Transverse colon (tissue), 4 donors: Measurements from ENCODE around the gene HOXB9. TPM values are rescaled to one million over a fixed set of nuclear protein-coding genes. Genes with fewer than 3 reads are reported as not detected.

Experiments used
- DNase-seq: peaks from one replicate; pipeline ENCODE4 v3.0.0-alpha.2; 2019
- H3K27ac ChIP-seq, 4 donors: fragments of 200-600 bp; sonication (generic); 2 replicates each; pipeline ENCODE4 v1.5.1; 2016 to 2018; ENCODE audit warnings: inconsistent platforms in 4 of 4
- H3K27me3 ChIP-seq: fragments of 200-600 bp; sonication (generic); 2 replicates; pipeline ENCODE4 v1.5.1; 2017; ENCODE audit warnings: inconsistent platforms
- H3K36me3 ChIP-seq, 4 donors: fragments of 200-600 bp; sonication (generic); 2 replicates each; pipeline ENCODE4 v1.5.1; 2017 to 2019; ENCODE audit warnings: inconsistent platforms in 4 of 4
- H3K4me1 ChIP-seq, 4 donors: fragments of 200-600 bp; sonication (generic); 2 replicates each; pipeline ENCODE4 v1.5.1; 2017 to 2020; ENCODE audit warnings: inconsistent platforms in 4 of 4
- H3K4me3 ChIP-seq, 4 donors: fragments of 200-600 bp; sonication (generic); 1 replicate in 1 of 4; 2 replicates in 3 of 4; pipeline versions ENCODE4 v1.5.1 to v1.6.1; 2017 to 2019; ENCODE audit warnings: inconsistent platforms in 4 of 4
- H3K9me3 ChIP-seq, 2 donors: fragments of 200-600 bp; sonication (generic); 2 replicates each; pipeline ENCODE4 v1.5.1; 2017 to 2019; ENCODE audit warnings: inconsistent platforms in 2 of 2
- CTCF ChIP-seq, 5 experiments: fragments of 200-600 bp in 3 of 5; fragments of 450-650 bp in 2 of 5; sonication (generic) in 3 of 5; IDR thresholded peaks; 1 replicate in 2 of 5; 2 replicates in 3 of 5; pipeline ENCODE4 v1.5.1; 2016 to 2017; ENCODE audit warnings: antibody characterized with exemption in 5 of 5, inconsistent platforms in 3 of 5, mild to moderate bottlenecking in 2 of 5, moderate library complexity in 1 of 5
- EP300 ChIP-seq: sonication (generic); formaldehyde crosslinking; IDR thresholded peaks from one replicate; pipeline ENCODE4 v1.6.1; 2017; ENCODE audit warnings: antibody characterized with exemption, low read depth
- POLR2A ChIP-seq: fragments of 450-650 bp; IDR thresholded peaks from one replicate; pipeline ENCODE4 v1.6.1; 2016; ENCODE audit warnings: antibody characterized with exemption, mild to moderate bottlenecking, moderate library complexity
- POLR2AphosphoS5 ChIP-seq, 3 donors: sonication (generic); formaldehyde crosslinking; IDR thresholded peaks; one replicate each; pipeline ENCODE4 v1.6.1; 2016; ENCODE audit warnings: antibody characterized with exemption in 3 of 3
- WGBS, 2 donors: methylation state at CpG; one replicate each; pipeline ENCODE4 v1.1.5; 2018; ENCODE audit warnings: low coverage in 1 of 2; 5-methylcytosine and 5-hydroxymethylcytosine counted together
- in situ Hi-C, 4 donors: fragments of 200-750 bp; cut with MboI; loops; one replicate each; pipeline versions ENCODE4 v1.15.0 to v1.15.1; 2017; ENCODE audit warnings: low sequenced_read_pairs in 3 of 4, low pct_ligation_motif_present in 1 of 4, low pct_unique_long_range_greater_than_20kb in 1 of 4
- intact Hi-C: fragments of 100-400 bp; cut with DNase I; formaldehyde crosslinking; loops from one replicate; pipeline ENCODE4 v1.15.1; 2023; ENCODE audit warnings: low total_unique reads
- total RNA-seq, 4 donors: library from RNA; depleted of rRNA; stranded (reverse); fragments of >200 nt; gene quantifications; one replicate each; pipeline ENCODE4 v1.1.0, GENCODE V29; 2016

Gene HOXB9
- total RNA-seq, 4 donors from 2014 or later = 19.8 to 54.3 (median 29.4) TPM

DNA sequence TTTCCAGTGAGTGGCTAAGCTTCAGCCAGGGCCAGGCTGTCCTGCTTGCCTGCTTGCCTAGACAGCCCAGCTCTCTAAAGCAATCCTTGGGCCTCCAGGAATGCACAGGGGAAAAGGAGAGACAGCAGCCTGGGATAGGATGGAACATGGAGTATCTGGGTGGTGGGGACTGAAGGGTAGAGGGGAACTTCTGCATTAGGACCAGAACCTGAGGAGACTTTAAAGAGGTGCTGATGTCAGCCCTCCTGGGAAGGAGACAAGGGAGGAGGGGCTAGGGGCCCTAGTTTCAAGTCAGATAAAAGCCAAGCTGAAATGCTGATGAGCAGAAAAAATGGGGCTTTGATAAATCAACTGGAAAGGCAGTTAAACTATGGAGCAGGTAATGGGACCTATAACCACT, 17.1 kb downstream of the HOXB9 start:
- no peak for DNase-seq
- H3K27me3 ChIP-seq = peaks cover 37% of the 10 kb centered on the region
- intact Hi-C loops (no loop called here), in situ Hi-C loops (no loop called here)
- H3K4me3 ChIP-seq = peak overlapping the region in 2 of 4 donors; percentile 70 to 75
- no peak for TF ChIP-seq POLR2A
- no peak for TF ChIP-seq CTCF (IDR thresholded peaks at IDR 0.05)
- no peak for TF ChIP-seq EP300
- no peak for TF ChIP-seq POLR2AphosphoS5 (IDR thresholded peaks at IDR 0.05)
- peak overlapping the region in 1 of 4 donors; percentile 90 for H3K27ac ChIP-seq
- H3K9me3 ChIP-seq = no peaks in the 10 kb centered on the region
- H3K4me1 ChIP-seq = peaks cover 0 to 50% (median 40%) of the 10 kb centered on the region in 4 donors
- no peaks in the 10 kb centered on the region for H3K36me3 ChIP-seq

DNA sequence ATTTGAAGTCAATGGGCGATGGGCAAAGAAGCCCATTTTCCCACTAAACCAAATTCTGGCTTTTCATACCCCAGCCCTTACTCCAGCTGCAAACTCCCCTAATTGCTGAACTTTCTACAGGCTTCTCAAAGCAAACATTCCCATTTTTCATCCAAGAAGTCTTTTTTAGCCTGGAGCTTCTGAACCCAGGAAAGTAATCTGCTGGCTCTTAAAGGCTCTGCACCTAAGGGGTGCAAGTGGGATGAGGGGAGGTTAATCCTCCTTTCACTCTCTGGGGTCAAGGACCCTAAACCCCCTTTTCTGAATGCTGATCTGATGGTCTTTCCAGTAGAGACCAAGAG, 17.7 kb downstream of the HOXB9 start:
- Histone ChIP-seq H3K36me3 (no peaks in the 10 kb centered on the region), H3K9me3 (no peaks in the 10 kb centered on the region), H3K27me3 (peaks cover 35% of the 10 kb centered on the region), H3K27ac (no peak overlapping the region), H3K4me1 (peaks cover 0 to 44% (median 36%) of the 10 kb centered on the region in 4 donors), H3K4me3 (no peak overlapping the region)
- intact Hi-C loops = no loop called here
- in situ Hi-C loops = no loop called here
- TF ChIP-seq CTCF (IDR thresholded peaks at IDR 0.05) = no peak
- TF ChIP-seq POLR2AphosphoS5 (IDR thresholded peaks at IDR 0.05) = no peak
- TF ChIP-seq EP300 = no peak
- no peak for DNase-seq
- 100% methylated on average over 1 of the region's 1 CpG for WGBS, 2 donors

DNA sequence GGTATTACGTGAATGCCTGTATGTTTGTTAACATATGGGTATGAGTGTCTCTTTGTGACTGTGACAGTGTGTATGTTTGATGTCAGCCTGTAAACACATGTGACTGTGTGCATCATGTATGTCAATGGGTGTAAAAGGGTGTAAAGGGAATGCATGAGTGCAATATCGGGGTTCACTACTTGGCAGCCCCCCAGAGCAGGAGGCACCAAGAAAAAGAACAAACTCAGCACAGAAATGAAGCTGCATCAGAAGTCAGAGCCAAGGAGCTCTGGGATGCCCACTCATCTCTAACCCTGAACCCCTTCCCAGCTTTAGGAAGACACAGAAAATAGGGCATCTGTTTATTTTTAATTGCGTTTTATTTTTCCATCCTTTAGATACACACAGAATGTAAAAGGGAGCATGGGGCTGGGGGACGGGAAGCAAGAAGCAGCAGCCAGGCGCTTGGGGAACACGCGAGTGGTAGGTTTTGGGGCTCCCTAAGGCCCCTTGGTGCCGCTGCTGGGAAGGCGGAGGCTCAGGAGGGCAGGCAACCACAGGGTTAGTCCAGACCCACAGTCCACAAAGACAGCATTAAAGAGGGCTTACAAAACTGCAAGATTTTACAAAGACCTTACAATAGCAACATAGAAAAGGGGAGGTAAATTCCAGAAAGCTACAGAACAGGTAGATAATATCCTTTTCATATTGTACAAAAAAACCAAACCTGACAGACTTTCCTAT, 19.1 kb downstream of the HOXB9 start:
- Histone ChIP-seq H3K27ac (no peak overlapping the region), H3K27me3 (peaks cover 21% of the 10 kb centered on the region), H3K9me3 (no peaks in the 10 kb centered on the region), H3K4me3 (no peak overlapping the region), H3K4me1 (peaks cover 0 to 39% (median 31%) of the 10 kb centered on the region in 4 donors), H3K36me3 (no peaks in the 10 kb centered on the region)
- intact Hi-C loops (no loop called here), in situ Hi-C loops (no loop called here)
- DNase-seq = no peak
- TF ChIP-seq CTCF (IDR thresholded peaks at IDR 0.05) (no peak), POLR2A (no peak), EP300 (no peak), POLR2AphosphoS5 (IDR thresholded peaks at IDR 0.05) (no peak)
- WGBS, 2 donors = 88 to 96% methylated on average over 9 of the region's 9 CpGs

- Histone ChIP-seq H3K9me3 (no peaks in the 10 kb centered on the region), H3K36me3 (no peaks in the 10 kb centered on the region), H3K4me3 (no peak overlapping the region), H3K27me3 (peaks cover 19% of the 10 kb centered on the region), H3K27ac (peak overlapping the region in 3 of 4 donors; percentile 86 to 95 (median 89)), H3K4me1 (peaks cover 0 to 39% (median 32%) of the 10 kb centered on the region in 4 donors)
- intact Hi-C loops = no loop called here
- 87 to 90% methylated on average over 29 to 41 of the region's 41 CpGs for WGBS, 2 donors
- TF ChIP-seq POLR2A (no peak), EP300 (no peak), POLR2AphosphoS5 (IDR thresholded peaks at IDR 0.05) (no peak), CTCF (IDR thresholded peaks at IDR 0.05) (no peak)
- in situ Hi-C loops = no loop called here
- no peak for DNase-seq
These were observed 19.9 kb downstream of the HOXB9 start for GRCh38 chr17:48605991-48606891.
